CD4-positive, alpha-beta memory T cell (primary cell): ENCODE results near the gene TMEM14C. TPM values are rescaled to one million over a fixed set of nuclear protein-coding genes. Genes with fewer than 3 reads are reported as not detected.

Experiments used
- CTCF ChIA-PET: fragments of 350-600 bp; sonication (Branson Sonifier 250); formaldehyde crosslinking; loops from one replicate; lab custom pipeline; 2021; ENCODE audit warnings: inconsistent platforms; ENCODE audit not compliant: partially characterized antibody; lab: Charles Lee
- POLR2A ChIA-PET: fragments of 350-600 bp; sonication (Branson Sonifier 250); formaldehyde crosslinking; loops from one replicate; lab custom pipeline; 2021; ENCODE audit not compliant: partially characterized antibody; lab: Charles Lee
- DNase-seq, 5 donors: peaks; one replicate each; pipeline versions ENCODE4 v3.0.0 to v3.0.0-alpha.2; 2020 to 2022; ENCODE audit warnings: mixed read lengths in 1 of 5
- H3K27ac ChIP-seq: one replicate; pipeline ENCODE4 v1.7.0; 2013; ENCODE audit warnings: low read depth, low read length
- H3K27me3 ChIP-seq: 2 replicates; pipeline ENCODE4 v1.7.0; 2013; ENCODE audit warnings: mild to moderate bottlenecking, low read length, moderate library complexity; ENCODE audit not compliant: insufficient read depth
- H3K36me3 ChIP-seq: 2 replicates; pipeline ENCODE4 v1.7.0; 2013; ENCODE audit warnings: mild to moderate bottlenecking, low read length, moderate library complexity; ENCODE audit not compliant: insufficient read depth
- H3K4me1 ChIP-seq: 2 replicates; pipeline ENCODE4 v1.7.0; 2013; ENCODE audit warnings: mild to moderate bottlenecking, low read length, moderate library complexity; ENCODE audit not compliant: insufficient read depth
- H3K4me3 ChIP-seq, 2 donors: one replicate each; pipeline ENCODE4 v1.7.0; 2013; ENCODE audit warnings: low read length in 2 of 2, mild to moderate bottlenecking in 1 of 2
- H3K9me3 ChIP-seq, 2 donors: one replicate each; pipeline ENCODE4 v1.7.0; 2013; ENCODE audit warnings: low read length in 2 of 2, control low read depth in 1 of 2; ENCODE audit not compliant: control insufficient read depth in 1 of 2
- H3K27ac Mint-ChIP-seq, 7 donors: one replicate each; pipeline ENCODE4 v1.8.0; 2020 to 2021; ENCODE audit warnings: mixed read lengths in 7 of 7, mild to moderate bottlenecking in 6 of 7, inconsistent platforms in 3 of 7, moderate library complexity in 3 of 7
- H3K27me3 Mint-ChIP-seq, 2 donors: one replicate each; pipeline ENCODE4 v1.8.0; 2020 to 2021; ENCODE audit warnings: mixed read lengths in 2 of 2
- H3K36me3 Mint-ChIP-seq, 2 donors: one replicate each; pipeline ENCODE4 v1.8.0; 2020 to 2021; ENCODE audit warnings: mixed read lengths in 2 of 2, inconsistent platforms in 1 of 2, mild to moderate bottlenecking in 1 of 2
- H3K4me1 Mint-ChIP-seq, 4 donors: one replicate each; pipeline ENCODE4 v1.8.0; 2020 to 2021; ENCODE audit warnings: mixed read lengths in 4 of 4, mild to moderate bottlenecking in 1 of 4
- H3K4me3 Mint-ChIP-seq, 8 donors: one replicate each; pipeline ENCODE4 v1.8.0; 2020 to 2021; ENCODE audit warnings: mixed read lengths in 8 of 8, mild to moderate bottlenecking in 7 of 8, moderate library complexity in 6 of 8, inconsistent platforms in 3 of 8
- H3K9me3 Mint-ChIP-seq, 8 donors: one replicate each; pipeline ENCODE4 v1.8.0; 2020 to 2021; ENCODE audit warnings: mixed read lengths in 8 of 8, mild to moderate bottlenecking in 5 of 8, inconsistent platforms in 3 of 8, moderate library complexity in 1 of 8
- intact Hi-C: fragments of 100-400 bp; cut with micrococcal nuclease; formaldehyde crosslinking; loops from one replicate; pipeline ENCODE4 v1.15.1; 2023
- polyA plus RNA-seq, 2 donors: library from polyadenylated mRNA; unstranded; fragments of 300-500 nt; fragmentation: Illumina TruSeq; gene quantifications; one replicate each; pipeline ENCODE4 v1.2.3, GENCODE V29; 2021
- total RNA-seq, 2 experiments: library from RNA; stranded (reverse); gene quantifications; one replicate each; pipeline ENCODE4 v1.2.3, GENCODE V29; 2021

Gene TMEM14C
- total and polyA plus RNA-seq, 4 experiments from 2014 or later = 34.1 to 107 (median 63.6) TPM

GRCh38 chr6:10695086-10695657, 27.7 kb upstream of the TMEM14C start:
- DNase-seq = no peak
- ChIA-PET POLR2A (interaction anchor here (0.6 to 5.0 kb wide), 16 partner anchors 10 to 398 kb away, joined by 3 to 103 read pairs (median 4); partner anchors contain the start of genes MAK, SMIM13, TMEM14B and TMEM14C), CTCF (interaction anchor here (0.6 to 2.3 kb wide), 8 partner anchors 8 to 527 kb away, joined by 3 to 7 read pairs (median 4); no protein-coding TSS in a partner anchor)
- Histone ChIP-seq H3K4me3 (peak overlapping the region; percentile 45 to 88), H3K36me3 (peaks cover 21% of the 10 kb centered on the region), H3K27ac (peak overlapping the region; percentile 92), H3K27me3 (no peaks in the 10 kb centered on the region), H3K9me3 (no peaks in the 10 kb centered on the region), H3K4me1 (peaks cover 34% of the 10 kb centered on the region)
- Mint-ChIP-seq H3K36me3 (peaks cover 17 to 26% of the 10 kb centered on the region in 2 donors), H3K27me3 (peaks cover 2 to 6% of the 10 kb centered on the region in 2 donors), H3K4me1 (peaks cover 25 to 50% (median 34%) of the 10 kb centered on the region in 4 donors), H3K9me3 (peaks cover 0 to 6% (median 0%) of the 10 kb centered on the region in 8 donors), H3K27ac (peak overlapping the region; percentile 100), H3K4me3 (peak overlapping the region; percentile 93 to 100 (median 98))
- intact Hi-C loops = loop anchor here (2.0 to 10.0 kb wide), 3 partner anchors 110 to 290 kb away; no protein-coding TSS in a partner anchor

DNA sequence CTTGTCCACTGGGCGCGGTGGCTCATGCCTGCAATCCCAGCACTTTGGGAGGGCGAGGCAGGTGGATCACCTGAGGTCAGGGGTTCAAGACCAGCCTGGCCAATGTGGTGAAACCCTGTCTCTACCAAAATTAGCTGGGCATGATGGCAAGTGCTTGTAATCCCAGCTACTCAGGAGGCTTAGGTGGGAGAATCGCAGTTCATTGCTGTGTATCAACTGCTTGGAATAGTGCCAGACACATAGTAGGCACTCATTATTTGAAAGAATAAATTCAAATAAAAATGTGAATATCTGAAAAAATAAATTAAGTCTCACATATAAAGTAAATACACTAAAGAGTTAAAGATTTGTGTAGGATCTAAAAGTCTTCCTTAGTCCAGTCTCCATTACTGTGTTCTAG, 26.2 kb upstream of the TMEM14C start:
- Histone ChIP-seq H3K27me3 (no peaks in the 10 kb centered on the region), H3K27ac (no peak overlapping the region), H3K36me3 (peaks cover 21% of the 10 kb centered on the region), H3K4me1 (peaks cover 34% of the 10 kb centered on the region), H3K9me3 (no peaks in the 10 kb centered on the region), H3K4me3 (no peak overlapping the region)
- Mint-ChIP-seq H3K27ac (peak overlapping the region in 6 of 7 donors; percentile 1 to 100 (median 77)), H3K9me3 (peaks cover 0 to 6% (median 0%) of the 10 kb centered on the region in 8 donors), H3K4me1 (peaks cover 25 to 61% (median 37%) of the 10 kb centered on the region in 4 donors), H3K36me3 (peaks cover 30 to 40% of the 10 kb centered on the region in 2 donors), H3K4me3 (peak overlapping the region in 6 of 8 donors; percentile 6 to 57 (median 18)), H3K27me3 (peaks cover 2 to 6% of the 10 kb centered on the region in 2 donors)
- ChIA-PET CTCF (interaction anchor here (2.3 kb wide), 1 partner anchor 23 kb away, joined by 5 read pairs; no protein-coding TSS in a partner anchor), POLR2A (interaction anchor here (1.8 to 5.0 kb wide), 2 partner anchors 24 to 50 kb away, joined by 4 to 103 read pairs; partner anchors contain the start of genes TMEM14B and TMEM14C)
- no peak for DNase-seq
- intact Hi-C loops = loop anchor here (10.0 kb wide), 2 partner anchors 108 to 292 kb away; no protein-coding TSS in a partner anchor

GRCh38 chr6:10713962-10714361, 8.9 kb upstream of the TMEM14C start:
- no peaks in the 10 kb centered on the region for H3K4me1 ChIP-seq
- ChIA-PET CTCF (no interaction called here), POLR2A (no interaction called here)
- Mint-ChIP-seq H3K36me3 (peaks cover 10 to 12% of the 10 kb centered on the region in 2 donors), H3K4me1 (no peaks in the 10 kb centered on the region), H3K27ac (peak overlapping the region in 1 of 7 donors; percentile 29), H3K9me3 (peaks cover 0 to 5% (median 0%) of the 10 kb centered on the region in 8 donors), H3K27me3 (no peaks in the 10 kb centered on the region), H3K4me3 (no peak overlapping the region)
- no peak overlapping the region for H3K4me3 ChIP-seq
- H3K9me3 ChIP-seq = no peaks in the 10 kb centered on the region
- H3K27me3 ChIP-seq = no peaks in the 10 kb centered on the region
- H3K36me3 ChIP-seq = peaks cover 8% of the 10 kb centered on the region
- no peak for DNase-seq
- H3K27ac ChIP-seq = no peak overlapping the region
- intact Hi-C loops = no loop called here

- POLR2A ChIA-PET = interaction anchor here (0.8 to 6.3 kb wide), 4 partner anchors 9 to 28 kb away, joined by 4 to 118 read pairs (median 54); partner anchors contain the start of genes C6orf52, PAK1IP1 and TMEM14B
These were observed 3.4 kb upstream of the TMEM14C start for GRCh38 chr6:10719296-10719963.

DNA sequence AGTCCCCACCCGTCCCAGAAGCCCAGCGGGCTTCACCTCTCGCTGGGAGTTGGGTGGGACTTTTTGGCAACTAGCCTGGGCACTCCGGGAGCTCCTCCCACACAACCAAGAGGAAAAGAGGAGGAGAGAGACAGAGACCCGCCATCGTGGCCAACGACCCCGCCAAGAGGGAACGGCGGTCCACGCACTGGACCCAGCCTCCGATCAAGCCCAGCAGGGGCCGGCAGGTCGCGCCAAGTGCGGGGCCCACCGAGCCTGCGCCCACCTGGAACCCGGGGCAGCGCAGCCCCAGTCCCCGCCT, 3.0 kb upstream of the TMEM14C start:
- H3K4me1 Mint-ChIP-seq = peaks cover 23 to 49% (median 36%) of the 10 kb centered on the region in 4 donors
- intact Hi-C loops = no loop called here

More at GRCh38 chr6:10719296-10719963, 3.4 kb upstream of the TMEM14C start:
- Histone ChIP-seq H3K27ac (peak overlapping the region; percentile 58), H3K4me3 (peak overlapping the region in 1 of 2 donors; percentile 58), H3K4me1 (peaks cover 40% of the 10 kb centered on the region), H3K9me3 (no peaks in the 10 kb centered on the region), H3K36me3 (no peaks in the 10 kb centered on the region), H3K27me3 (no peaks in the 10 kb centered on the region)
- intact Hi-C loops = no loop called here
- Mint-ChIP-seq H3K9me3 (peaks cover 0 to 5% (median 0%) of the 10 kb centered on the region in 8 donors), H3K27me3 (no peaks in the 10 kb centered on the region), H3K27ac (peak overlapping the region; percentile 61 to 90 (median 81)), H3K4me3 (peak overlapping the region; percentile 75 to 88 (median 78)), H3K4me1 (peaks cover 23 to 44% (median 34%) of the 10 kb centered on the region in 4 donors), H3K36me3 (peaks cover 0 to 3% of the 10 kb centered on the region in 2 donors)
- CTCF ChIA-PET = interaction anchor here (0.9 to 2.8 kb wide), 6 partner anchors 8 to 81 kb away, joined by 3 to 9 read pairs (median 6); no protein-coding TSS in a partner anchor
- DNase-seq = peak; percentile 26 to 68 (median 31)

GRCh38 chr6:10720265-10720959, 2.5 kb upstream of the TMEM14C start:
- Histone ChIP-seq H3K4me3 (peak overlapping the region in 1 of 2 donors; percentile 58), H3K27me3 (no peaks in the 10 kb centered on the region), H3K4me1 (peaks cover 48% of the 10 kb centered on the region), H3K27ac (peak overlapping the region; percentile 58), H3K36me3 (no peaks in the 10 kb centered on the region), H3K9me3 (no peaks in the 10 kb centered on the region)
- H3K27me3 Mint-ChIP-seq = no peaks in the 10 kb centered on the region
- intact Hi-C loops = no loop called here
- peaks cover 0 to 3% of the 10 kb centered on the region in 2 donors for H3K36me3 Mint-ChIP-seq
- peak; percentile 63 to 67 (median 65) for DNase-seq
- peak overlapping the region; percentile 79 to 97 (median 94) for H3K4me3 Mint-ChIP-seq
- POLR2A ChIA-PET = interaction anchor here (0.9 to 6.3 kb wide), 4 partner anchors 9 to 27 kb away, joined by 3 to 118 read pairs (median 54); partner anchors contain the start of genes C6orf52, PAK1IP1 and TMEM14B
- CTCF ChIA-PET = interaction anchor here (0.7 to 2.8 kb wide), 8 partner anchors 9 to 81 kb away, joined by 3 to 9 read pairs (median 5); partner anchors contain the start of gene C6orf52
- peaks cover 26 to 53% (median 40%) of the 10 kb centered on the region in 4 donors for H3K4me1 Mint-ChIP-seq
- H3K27ac Mint-ChIP-seq = peak overlapping the region; percentile 76 to 96 (median 88)
- peaks cover 0 to 5% (median 0%) of the 10 kb centered on the region in 8 donors for H3K9me3 Mint-ChIP-seq

More for the DNA sequence above, 3.0 kb upstream of the TMEM14C start:
- Histone ChIP-seq H3K27me3 (no peaks in the 10 kb centered on the region), H3K27ac (peak overlapping the region; percentile 58), H3K36me3 (no peaks in the 10 kb centered on the region), H3K4me3 (peak overlapping the region in 1 of 2 donors; percentile 58), H3K4me1 (peaks cover 43% of the 10 kb centered on the region), H3K9me3 (no peaks in the 10 kb centered on the region)
- peaks cover 0 to 5% (median 0%) of the 10 kb centered on the region in 8 donors for H3K9me3 Mint-ChIP-seq
- peaks cover 0 to 3% of the 10 kb centered on the region in 2 donors for H3K36me3 Mint-ChIP-seq
- peak overlapping the region; percentile 61 to 90 (median 81) for H3K27ac Mint-ChIP-seq
- no peaks in the 10 kb centered on the region for H3K27me3 Mint-ChIP-seq
- POLR2A ChIA-PET = interaction anchor here (0.8 to 6.3 kb wide), 5 partner anchors 9 to 28 kb away, joined by 4 to 118 read pairs (median 6); partner anchors contain the start of genes C6orf52, PAK1IP1 and TMEM14B
- no peak for DNase-seq
- CTCF ChIA-PET = interaction anchor here (0.9 to 2.8 kb wide), 5 partner anchors 9 to 81 kb away, joined by 3 to 9 read pairs (median 6); no protein-coding TSS in a partner anchor
- H3K4me3 Mint-ChIP-seq = peak overlapping the region; percentile 75 to 88 (median 78)
